Mesangial cell (primary cell): ENCODE measurements around the gene SERF2. TPM values are rescaled to one million over a fixed set of nuclear protein-coding genes. Genes with fewer than 3 reads are reported as not detected.

Experiments used
- total RNA-seq: library from RNA; depleted of rRNA; stranded (reverse); fragments of >200 nt; gene quantifications from 2 replicates; pipeline ENCODE4 v1.2.3, GENCODE V29; 2015

Gene SERF2
- total RNA-seq = 666 and 979 TPM in 2 replicates

DNA sequence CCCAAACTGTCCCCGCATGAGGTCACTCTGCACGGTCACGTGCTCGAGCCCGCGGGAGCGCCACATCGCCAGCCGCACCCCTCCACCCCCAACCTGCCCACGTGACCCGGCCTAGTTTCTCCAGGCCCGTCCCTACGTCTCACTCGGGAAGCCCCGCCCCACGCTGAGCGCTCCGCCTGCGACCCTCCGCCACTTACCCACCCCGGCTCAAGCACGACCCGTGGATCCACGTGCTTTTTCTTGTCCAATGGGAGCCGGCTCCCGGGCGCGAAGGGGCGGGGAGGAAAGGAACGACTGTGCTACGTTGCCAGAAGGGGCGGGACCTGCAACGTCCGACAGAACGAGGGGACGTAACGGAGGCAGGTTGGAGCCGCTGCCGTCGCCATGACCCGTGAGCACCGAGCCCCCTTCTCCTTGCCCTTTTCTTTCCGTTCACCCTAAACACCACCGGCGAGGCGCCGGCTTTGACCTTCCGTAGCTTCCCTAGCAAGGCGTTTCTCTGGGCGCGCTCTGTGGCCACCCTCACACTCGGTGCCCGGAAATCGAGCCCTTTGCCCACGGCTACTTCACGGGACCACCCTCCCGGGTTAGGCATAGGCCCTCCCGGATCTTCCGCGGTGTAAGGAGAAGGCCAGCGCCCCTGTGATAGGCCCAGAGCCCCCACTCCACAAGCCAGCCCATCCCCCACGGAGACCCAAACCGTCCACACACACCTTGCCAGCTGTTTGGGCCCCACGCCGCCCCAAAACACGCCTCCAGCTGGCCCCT, at the start of gene SERF2:
Gene SERF2 (plus strand): TSS at position 328 of the 768 bp plus-strand sequence. CDS start 57 bp downstream, at position 385.

DNA sequence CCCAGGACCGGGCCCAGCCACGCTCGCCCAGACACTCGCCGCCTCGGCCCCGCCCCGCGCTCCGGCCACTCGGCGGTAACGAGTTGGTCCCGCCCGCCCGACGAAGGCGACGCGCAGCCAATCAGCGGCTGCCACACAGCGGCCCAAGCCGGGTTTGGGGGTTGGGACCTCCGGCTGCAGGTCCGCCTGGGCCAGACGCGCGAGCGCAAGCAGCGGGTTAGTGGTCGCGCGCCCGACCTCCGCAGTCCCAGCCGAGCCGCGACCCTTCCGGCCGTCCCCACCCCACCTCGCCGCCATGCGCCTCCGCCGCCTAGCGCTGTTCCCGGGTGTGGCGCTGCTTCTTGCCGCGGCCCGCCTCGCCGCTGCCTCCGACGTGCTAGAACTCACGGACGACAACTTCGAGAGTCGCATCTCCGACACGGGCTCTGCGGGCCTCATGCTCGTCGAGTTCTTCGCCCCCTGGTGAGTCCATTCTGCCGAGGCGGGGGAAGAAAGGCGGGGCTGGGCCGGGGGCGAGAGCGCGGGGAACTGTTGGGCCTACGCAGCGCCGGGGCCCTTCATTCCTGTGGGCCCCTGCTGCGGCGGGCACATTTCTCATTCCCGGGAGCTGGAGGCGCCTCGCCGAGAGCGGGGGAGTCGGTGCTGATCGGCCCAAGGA, 45.7 kb upstream of the SERF2 start, which contains the start of gene PDIA3:
Gene PDIA3 (plus strand): TSS at position 194 of the 658 bp plus-strand sequence. CDS start 102 bp downstream, at position 296.

DNA sequence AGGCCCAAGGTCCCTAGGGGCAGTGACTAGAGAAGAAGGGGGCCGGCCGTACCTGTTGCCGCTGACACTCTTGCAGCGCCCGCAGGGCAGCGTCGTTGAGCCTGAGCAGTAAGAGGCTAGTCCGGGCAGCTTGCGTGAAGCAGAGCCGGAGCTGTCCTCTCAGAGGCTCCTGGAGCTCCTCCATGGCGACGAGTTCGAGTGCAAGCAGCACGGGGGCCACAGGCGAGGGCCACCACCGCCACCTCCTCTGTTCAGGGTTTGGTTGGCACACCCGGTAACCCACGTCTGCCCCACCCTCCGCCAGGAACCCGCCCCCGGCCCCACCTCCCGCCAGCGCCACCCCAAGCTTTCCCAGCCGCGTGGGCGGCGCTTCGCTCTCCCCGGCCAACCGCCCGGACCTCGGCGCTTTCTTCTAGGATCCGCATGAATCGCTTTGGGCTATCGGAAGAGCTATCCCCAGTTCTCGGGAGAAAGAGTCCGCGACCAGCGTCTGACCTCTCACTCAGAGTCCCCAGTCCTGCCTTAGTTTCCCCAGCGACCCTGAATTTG, 15.3 kb upstream of the SERF2 start, which contains the start of gene ELL3:
Gene ELL3 (minus strand): TSS at position 249 of the 549 bp plus-strand sequence. CDS start 65 bp downstream, at position 184.

DNA sequence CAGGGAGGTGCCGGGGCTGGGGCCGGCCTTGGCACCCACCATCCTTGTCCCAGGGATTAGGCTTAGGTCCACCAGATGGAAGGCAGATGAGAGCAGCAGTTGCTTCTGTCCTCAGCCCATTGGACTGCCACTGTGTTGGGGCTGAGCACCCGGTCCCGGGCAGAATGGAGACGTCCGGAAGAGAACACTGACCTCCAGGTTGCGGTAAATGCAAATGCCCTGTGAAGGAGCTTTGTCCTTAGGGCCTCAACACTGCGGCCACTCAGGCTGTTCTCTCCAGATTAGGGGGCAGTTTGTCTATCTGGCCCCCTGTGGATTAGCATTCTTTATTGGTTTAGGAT, 7.8 kb downstream of the SERF2 start, which contains the start of gene SERINC4:
Gene SERINC4 (minus strand): TSS at position 276 of the 341 bp plus-strand sequence. CDS start 234 bp downstream, at position 42.

DNA sequence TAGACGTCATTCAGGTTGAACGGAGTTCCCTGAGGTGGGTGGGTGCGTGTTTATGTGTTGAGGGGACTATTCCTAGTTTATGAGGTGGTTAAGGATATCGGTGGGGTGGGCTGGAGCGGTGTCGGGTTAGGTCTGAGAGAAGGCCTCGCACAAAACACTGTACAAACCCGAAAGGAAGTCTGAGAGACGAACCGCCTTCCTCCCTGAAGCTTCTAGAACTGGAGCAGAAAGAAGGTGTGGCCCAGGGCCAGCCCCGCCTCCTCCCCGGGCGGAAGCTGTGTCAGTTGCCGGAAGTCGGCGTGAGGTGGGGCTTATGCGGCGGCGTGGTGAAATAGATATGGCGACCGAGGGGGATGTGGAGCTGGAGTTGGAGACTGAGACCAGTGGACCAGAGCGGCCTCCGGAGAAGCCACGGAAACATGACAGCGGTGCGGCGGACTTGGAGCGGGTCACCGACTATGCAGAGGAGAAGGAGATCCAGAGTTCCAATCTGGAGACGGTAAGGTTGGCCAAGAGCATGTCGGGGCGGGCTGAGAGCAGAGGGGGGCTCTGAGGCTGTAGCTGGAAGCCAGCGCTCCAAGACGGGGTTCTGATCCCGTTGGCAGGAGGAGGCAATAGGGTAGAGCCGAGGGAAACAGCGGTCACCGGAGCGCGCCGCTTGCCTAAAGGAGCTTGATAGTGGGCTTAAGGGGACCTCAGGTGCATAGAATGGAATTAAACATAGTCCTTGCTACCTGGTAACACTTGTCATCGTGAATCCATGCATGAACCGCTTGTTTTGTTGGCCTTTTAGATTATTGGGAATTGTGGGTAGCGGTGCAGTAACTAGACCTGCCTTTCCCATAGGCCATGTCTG, 8.4 kb downstream of the SERF2 start, which contains the start of gene HYPK:
Gene HYPK (plus strand): TSS at position 314 of the 856 bp plus-strand sequence. CDS start 24 bp downstream, at position 338.

DNA sequence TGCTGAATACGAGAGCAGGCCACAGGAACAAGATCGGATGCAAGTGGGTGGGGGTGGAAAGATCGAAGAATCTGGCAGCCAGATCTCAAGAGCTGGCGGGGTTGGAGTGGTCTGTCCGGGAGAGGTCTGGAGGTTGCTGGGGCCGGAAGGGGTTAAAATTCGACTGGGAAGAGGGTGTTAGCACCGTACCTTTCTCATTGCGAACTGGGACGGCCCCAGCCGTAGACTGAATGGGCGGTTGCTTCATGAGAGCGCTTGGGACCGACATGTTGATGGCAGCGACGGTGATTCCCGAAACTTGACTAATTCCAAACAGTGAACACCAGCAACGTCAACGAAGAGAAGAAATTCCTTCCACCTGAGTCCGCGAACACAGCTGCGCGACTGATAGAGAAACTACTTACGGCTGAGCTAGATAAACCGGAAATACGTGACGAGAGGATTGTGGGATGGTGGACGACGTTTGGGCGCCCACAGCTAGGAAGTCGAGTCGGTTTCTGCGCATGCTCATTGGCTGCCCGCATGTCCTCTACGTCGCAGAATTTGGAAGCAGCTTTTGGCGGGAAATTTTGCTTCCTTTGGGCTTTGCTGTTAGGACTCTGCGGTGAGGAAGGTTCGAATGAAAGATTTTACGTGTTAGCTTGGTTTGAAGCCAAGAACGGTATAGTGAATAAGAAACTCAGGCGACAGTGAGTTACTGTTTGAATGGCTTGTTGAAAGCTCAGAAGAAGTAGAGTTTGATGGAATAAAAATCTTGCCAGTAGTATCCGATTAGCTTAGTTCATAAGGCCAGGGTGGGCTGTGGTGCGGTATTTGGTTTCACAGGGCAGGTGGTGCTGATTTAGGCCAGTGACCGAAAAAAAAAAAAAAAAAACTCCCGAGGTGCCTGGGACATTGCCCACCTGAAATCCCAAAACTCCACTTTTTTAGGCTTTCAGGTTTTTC, 32.5 kb downstream of the SERF2 start, which contains the start of gene MFAP1:
Gene MFAP1 (minus strand): TSS at position 389 of the 945 bp plus-strand sequence. CDS start 121 bp downstream, at position 268.

DNA sequence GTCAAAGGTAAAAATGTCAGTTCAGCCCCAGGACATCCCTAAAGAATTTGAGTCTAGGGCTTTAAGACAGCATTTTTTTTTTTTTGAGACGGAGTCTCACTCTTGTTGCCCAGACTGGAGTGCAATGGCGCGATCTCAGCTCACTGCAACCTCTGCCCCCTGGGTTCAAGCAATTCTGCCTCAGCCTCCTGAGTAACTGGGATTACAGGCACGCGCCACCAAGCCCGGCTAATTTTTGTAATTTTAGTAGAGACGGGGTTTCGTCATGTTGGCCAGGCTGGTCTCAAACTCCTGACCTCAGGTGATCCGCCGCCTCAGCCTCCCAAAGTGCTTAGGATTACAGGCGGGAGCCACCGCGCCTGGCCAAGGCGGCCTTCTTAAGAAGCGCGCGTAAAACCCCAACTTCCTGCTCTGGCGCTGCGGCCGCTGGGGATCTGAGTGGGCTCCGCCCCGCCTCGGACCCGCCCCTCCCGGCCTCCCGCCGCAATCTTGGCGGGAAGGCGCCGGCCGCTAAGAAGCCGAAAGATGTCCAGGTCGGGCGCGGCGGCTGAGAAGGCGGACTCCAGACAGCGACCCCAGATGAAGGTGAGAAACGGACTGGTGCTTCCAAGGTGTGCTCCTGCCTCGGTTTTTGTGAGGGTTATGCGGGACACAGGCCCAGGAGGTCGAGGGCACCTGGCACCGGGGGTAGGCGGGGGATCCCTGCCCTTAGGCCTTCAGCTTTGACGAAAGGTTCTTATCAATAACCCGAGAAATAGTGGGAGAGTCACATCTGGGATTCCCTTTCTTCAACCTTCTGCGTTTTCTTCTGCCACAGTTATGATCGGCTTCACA, 34.6 kb downstream of the SERF2 start, which contains the start of gene WDR76:
Gene WDR76 (plus strand): TSS at position 495 of the 834 bp plus-strand sequence. CDS start 31 bp downstream, at position 526.

Other genes with a start within 250 kb of the SERF2 start
- 14.6 and 27.9 TPM in 2 replicates for gene PPIP5K1, start 202.1 kb upstream of the SERF2 start, total RNA-seq
- 0.89 TPM in 1 of 2 replicates, not detected in the other for gene CKMT1B, start 198.3 kb upstream of the SERF2 start, total RNA-seq
- not detected in 2 replicates for gene STRC, start 173.5 kb upstream of the SERF2 start, total RNA-seq
- gene CATSPER2, start 143.5 kb upstream of the SERF2 start, total RNA-seq = 0.25 and 0.33 TPM in 2 replicates
- 0.63 TPM in 1 of 2 replicates, not detected in the other for gene CKMT1A, start 98.5 kb upstream of the SERF2 start, total RNA-seq
- gene PDIA3, start 45.9 kb upstream of the SERF2 start, total RNA-seq = 138 and 196 TPM in 2 replicates
- gene ELL3, start 15.4 kb upstream of the SERF2 start, total RNA-seq = 1.8 and 3.0 TPM in 2 replicates
- not detected in 2 replicates for gene SERINC4, start 7.9 kb downstream of the SERF2 start, total RNA-seq
- 2.3 and 14.7 TPM in 2 replicates for gene HYPK, start 8.3 kb downstream of the SERF2 start, total RNA-seq
- gene MFAP1, start 32.4 kb downstream of the SERF2 start, total RNA-seq = 10.1 and 10.6 TPM in 2 replicates
- 2.9 and 16.5 TPM in 2 replicates for gene WDR76, start 34.7 kb downstream of the SERF2 start, total RNA-seq